ENCODE measurements around the gene GSN.
A peak's percentile ranks its signal among the peaks of the same experiment; 100 is the strongest.

Gene GSN

GRCh38 chr9:121358751-121359150 lies 90.8 kb downstream of the GSN start:
- DNase-seq: no peak

GRCh38 chr9:121359351-121360294 lies 91.7 kb downstream of the GSN start:
- DNase-seq: no peak

- no peak for DNase-seq
These were observed 92.8 kb downstream of the GSN start for GRCh38 chr9:121360601-121361374.

- DNase-seq: no peak
These were observed 95.1 kb downstream of the GSN start for GRCh38 chr9:121362813-121363621.

- no peak for DNase-seq
These were observed 95.6 kb downstream of the GSN start for GRCh38 chr9:121363622-121363961.

GRCh38 chr9:121364077-121364476 lies 96.1 kb downstream of the GSN start:
- no peak for DNase-seq

- no peak for DNase-seq
These were observed 96.9 kb downstream of the GSN start for GRCh38 chr9:121364886-121365285.

GRCh38 chr9:121365564-121365963 lies 97.6 kb downstream of the GSN start:
- DNase-seq: no peak

GRCh38 chr9:121366611-121367192 lies 98.7 kb downstream of the GSN start:
- no peak for DNase-seq

- no peak for DNase-seq
These were observed 99.6 kb downstream of the GSN start for GRCh38 chr9:121367306-121368137.

GRCh38 chr9:121368138-121368522 lies 100.2 kb downstream of the GSN start:
- DNase-seq: no peak

- no peak for DNase-seq
These were observed 100.8 kb downstream of the GSN start for GRCh38 chr9:121368745-121369144.

GRCh38 chr9:121369595-121370265 lies 101.8 kb downstream of the GSN start, which contains the start of gene STOM:
Gene STOM, minus strand, starts transcription at chr9:121370250. Its CDS starts 63 bp downstream, at chr9:121370187.
- peak; percentile 23 for DNase-seq

GRCh38 chr9:121371495-121372061 lies 103.6 kb downstream of the GSN start:
- no peak for DNase-seq

- DNase-seq: no peak
These were observed 104.5 kb downstream of the GSN start for GRCh38 chr9:121372239-121373010.

- no peak for DNase-seq
These were observed 105.2 kb downstream of the GSN start for GRCh38 chr9:121373011-121373729.

GRCh38 chr9:121376214-121376830 lies 108.4 kb downstream of the GSN start:
- DNase-seq: no peak

GRCh38 chr9:121380846-121381245 lies 112.9 kb downstream of the GSN start:
- DNase-seq: no peak

All from NCI-H345 (cell line).